HCT116 (cell line): Measurements from ENCODE around the gene NDUFS2. TPM values are rescaled to one million over a fixed set of nuclear protein-coding genes. Genes with fewer than 3 reads are reported as not detected.

ENCODE experiments used
- ATAC-seq: fragments of 200-7000 bp; cut with Tn5 transposase; 2 replicates; pipeline ENCODE4 v1.9.1; 2020; ENCODE audit warnings: mild to moderate bottlenecking, moderate library complexity
- BruUV-seq: library from RNA; stranded (reverse); fragments of 400-500 nt; replicated peaks from 2 replicates; lab custom pipeline; 2021; lab: Mats Ljungman, UMichigan
- CTCF ChIA-PET: fragments of 300-600 bp; sonication (Branson Sonifier 250); formaldehyde crosslinking; loops from one replicate; lab custom pipeline; 2021; ENCODE audit warnings: antibody characterized with exemption; lab: Charles Lee
- POLR2A ChIA-PET: fragments of 300-600, 350-600 bp; sonication (Branson Sonifier 250); formaldehyde crosslinking; loops from one replicate; lab custom pipeline; 2021; ENCODE audit warnings: antibody characterized with exemption; lab: Charles Lee
- RAD21 ChIA-PET, 2 experiments: fragments of 300-600 bp; sonication (Branson Sonifier 250); formaldehyde crosslinking; loops; one replicate each; lab custom pipeline; 2023; ENCODE audit warnings: low total read pairs in 2 of 2; ENCODE audit not compliant: uncharacterized antibody in 2 of 2, unreplicated experiment in 2 of 2, low non-redundant PET in 1 of 2; lab: Charles Lee
- DNase-seq: peaks from one replicate; pipeline ENCODE4 v3.0.0-alpha.2; 2010; ENCODE audit warnings: low read depth, low spot score
- H2AFZ ChIP-seq: fragments of 200-600 bp; shearing (Covaris generic), sonication (generic); 2 replicates; pipeline ENCODE4 v1.6.1; 2017; ENCODE audit warnings: low read depth, mixed run types, mixed read lengths, antibody characterized with exemption, low read length; ENCODE audit not compliant: poor library complexity, severe bottlenecking
- H3K27ac ChIP-seq: 2 replicates; pipeline ENCODE4 v1.5.1; 2012; ENCODE audit warnings: low read depth, low read length
- H3K27me3 ChIP-seq: fragments of 200-600 bp; sonication (generic); 2 replicates; pipeline ENCODE4 v1.6.1; 2016; ENCODE audit warnings: mixed run types, low read length, mixed read lengths; ENCODE audit not compliant: insufficient read depth
- H3K36me3 ChIP-seq, 2 experiments: fragments of 200-500 bp in 1 of 2; fragments of 200-600 bp in 1 of 2; sonication (Bioruptor generic) in 1 of 2; sonication (generic) in 1 of 2; 2 replicates each; pipeline versions ENCODE4 v1.5.1 to v1.6.1; 2014 to 2016; ENCODE audit warnings: low read length in 2 of 2, inconsistent platforms in 1 of 2, mixed read lengths in 1 of 2, mixed run types in 1 of 2; ENCODE audit not compliant: insufficient read depth in 2 of 2, control insufficient read depth in 1 of 2
- H3K4me1 ChIP-seq, 2 experiments: fragments of 200-600 bp in 1 of 2; sonication (generic) in 1 of 2; 2 replicates each; pipeline versions ENCODE4 v1.5.1 to v1.6.1; 2012 to 2017; ENCODE audit warnings: low read length in 2 of 2, inconsistent platforms in 1 of 2, mild to moderate bottlenecking in 1 of 2, mixed read lengths in 1 of 2, mixed run types in 1 of 2, moderate library complexity in 1 of 2; ENCODE audit not compliant: insufficient read depth in 2 of 2, control insufficient read depth in 1 of 2
- H3K4me2 ChIP-seq: fragments of 200-600 bp; sonication (generic); 2 replicates; pipeline ENCODE4 v1.6.1; 2017; ENCODE audit warnings: mixed run types, low read length, mixed read lengths
- H3K4me3 ChIP-seq, 2 experiments: fragments of 200-600 bp in 1 of 2; sonication (generic) in 1 of 2; replicated peaks in 1 of 2; 2 replicates each; pipeline ENCODE4 v1.5.1; 2011 to 2016; ENCODE audit warnings: low read length in 2 of 2, control low read depth in 1 of 2, low read depth in 1 of 2, mild to moderate bottlenecking in 1 of 2, mixed read lengths in 1 of 2, mixed run types in 1 of 2
- H3K79me2 ChIP-seq: fragments of 200-600 bp; sonication (generic); 2 replicates; pipeline ENCODE4 v1.6.1; 2017; ENCODE audit warnings: mild to moderate bottlenecking, mixed run types, low read length, moderate library complexity, mixed read lengths; ENCODE audit not compliant: insufficient read depth
- H3K9ac ChIP-seq: fragments of 200-600 bp; sonication (generic); 2 replicates; pipeline ENCODE4 v1.6.1; 2016; ENCODE audit warnings: low read length, mixed read lengths
- H3K9me2 ChIP-seq: fragments of 200-600 bp; sonication (generic), shearing (Covaris generic); 2 replicates; pipeline ENCODE4 v1.6.1; 2017; ENCODE audit warnings: mixed run types, mild to moderate bottlenecking, moderate library complexity; ENCODE audit not compliant: insufficient read depth
- H3K9me3 ChIP-seq, 2 experiments: fragments of 200-500 bp in 1 of 2; fragments of 200-600 bp in 1 of 2; sonication (Bioruptor generic) in 1 of 2; sonication (generic) in 1 of 2; 2 replicates each; pipeline ENCODE4 v1.6.1; 2014 to 2017; ENCODE audit warnings: low read length in 2 of 2, mixed read lengths in 2 of 2, inconsistent platforms in 1 of 2, low read depth in 1 of 2, mild to moderate bottlenecking in 1 of 2, mixed run types in 1 of 2, moderate library complexity in 1 of 2; ENCODE audit not compliant: control insufficient read depth in 1 of 2, insufficient read depth in 1 of 2
- H4K20me1 ChIP-seq: fragments of 200-600 bp; sonication (generic), shearing (Covaris generic); 2 replicates; pipeline ENCODE4 v1.6.1; 2017; ENCODE audit warnings: mixed run types, mild to moderate bottlenecking, moderate library complexity; ENCODE audit not compliant: insufficient read depth
- CBX3 ChIP-seq: IDR thresholded peaks from 2 replicates; pipeline ENCODE4 v1.6.1; 2012; ENCODE audit warnings: low read depth
- CEBPB ChIP-seq: IDR thresholded peaks from 2 replicates; pipeline ENCODE4 v1.6.1; 2012; ENCODE audit warnings: low read depth
- EGR1 ChIP-seq: IDR thresholded peaks from 2 replicates; pipeline ENCODE4 v1.6.1; 2012; ENCODE audit warnings: low read depth
- ELF1 ChIP-seq: IDR thresholded peaks from 2 replicates; pipeline ENCODE4 v1.6.1; 2012; ENCODE audit warnings: low read depth, borderline replicate concordance
- EZH2 ChIP-seq: fragments of 200-600 bp; sonication (generic); IDR thresholded peaks from 2 replicates; pipeline ENCODE4 v1.6.1; 2017; ENCODE audit warnings: antibody characterized with exemption, mixed run types
- EZH2phosphoT487 ChIP-seq: fragments of 200-600 bp; IDR thresholded peaks from 2 replicates; pipeline ENCODE4 v1.6.1; 2018; ENCODE audit warnings: antibody characterized with exemption, borderline replicate concordance
- FOSL1 ChIP-seq: IDR thresholded peaks from 2 replicates; pipeline ENCODE4 v1.6.1; 2012; ENCODE audit warnings: low read depth
- JUND ChIP-seq: IDR thresholded peaks from 2 replicates; pipeline ENCODE4 v1.6.1; 2012
- POLR2A ChIP-seq: IDR thresholded peaks from 2 replicates; pipeline ENCODE4 v1.7.0; 2011; ENCODE audit warnings: borderline replicate concordance; ENCODE audit not compliant: insufficient read depth, insufficient read length; ENCODE audit errors: extremely low read depth
- POLR2AphosphoS5 ChIP-seq: IDR thresholded peaks from 2 replicates; pipeline ENCODE4 v1.6.1; 2011; ENCODE audit warnings: mild to moderate bottlenecking, low read depth, low read length, moderate library complexity
- RAD21 ChIP-seq: IDR thresholded peaks from 2 replicates; pipeline ENCODE4 v1.6.1; 2012; ENCODE audit warnings: low read depth, mild to moderate bottlenecking
- YY1 ChIP-seq: IDR thresholded peaks from 2 replicates; pipeline ENCODE4 v1.6.1; 2011; ENCODE audit warnings: low read length, low read depth, moderate library complexity, mild to moderate bottlenecking; ENCODE audit not compliant: insufficient replicate concordance; ENCODE audit errors: extremely low read depth
- ZBTB33 ChIP-seq: IDR thresholded peaks from 2 replicates; pipeline ENCODE4 v1.6.1; 2011; ENCODE audit warnings: mild to moderate bottlenecking, low read length, moderate library complexity; ENCODE audit not compliant: insufficient replicate concordance; ENCODE audit errors: extremely low read depth
- ZFX ChIP-seq: fragments of 450-650 bp; IDR thresholded peaks from 2 replicates; pipeline ENCODE4 v1.6.1; 2017
- ZNF274 ChIP-seq: fragments of 200-500 bp; sonication (Bioruptor generic); IDR thresholded peaks from 2 replicates; pipeline ENCODE4 v1.6.1; 2014; ENCODE audit warnings: mild to moderate bottlenecking, low read depth, low read length, inconsistent platforms
- intact Hi-C: fragments of 100-400 bp; cut with micrococcal nuclease; formaldehyde crosslinking; loops from 2 replicates; pipeline ENCODE4 v1.10.0; 2022
- total RNA-seq: library from RNA; stranded (reverse); gene quantifications from one replicate; pipeline ENCODE4 v1.2.1, GENCODE V29; 2021; ENCODE audit not compliant: unreplicated experiment
- TF ChIP-seq, protein P1 (sequence below): IDR thresholded peaks from 2 replicates; pipeline ENCODE4 v1.6.1; 2012
- TF ChIP-seq, protein P2 (sequence below): IDR thresholded peaks from 2 replicates; pipeline ENCODE4 v1.6.1; 2012; ENCODE audit warnings: low read depth
- TF ChIP-seq, protein P3 (sequence below), 3 experiments: fragments of 200-600 bp in 1 of 3; sonication (generic) in 1 of 3; IDR thresholded peaks in 2 of 3; conservative IDR thresholded peaks in 1 of 3; 2 replicates each; pipeline ENCODE4 v1.5.1; 2012 to 2017; ENCODE audit warnings: low read depth in 2 of 3, low read length in 2 of 3, antibody characterized with exemption in 1 of 3, borderline replicate concordance in 1 of 3, control low read depth in 1 of 3, mild to moderate bottlenecking in 1 of 3, mixed read lengths in 1 of 3, mixed run types in 1 of 3, moderate library complexity in 1 of 3; ENCODE audit not compliant: insufficient read depth in 1 of 3

Gene NDUFS2
- total RNA-seq, 1 experiment from 2014 or later: 82.7 TPM

GRCh38 chr1:161188381-161188780 lies 13.8 kb upstream of the NDUFS2 start:
- Histone ChIP-seq H3K36me3 (no peaks in the 10 kb centered on the region), H3K4me1 (peaks cover 3 to 14% of the 10 kb centered on the region in 2 experiments; a peak in 2 of 4 replicates), H3K9me3 (no peaks in the 10 kb centered on the region)
- RAD21 ChIA-PET: no interaction called here
- TF ChIP-seq, protein P1, sequence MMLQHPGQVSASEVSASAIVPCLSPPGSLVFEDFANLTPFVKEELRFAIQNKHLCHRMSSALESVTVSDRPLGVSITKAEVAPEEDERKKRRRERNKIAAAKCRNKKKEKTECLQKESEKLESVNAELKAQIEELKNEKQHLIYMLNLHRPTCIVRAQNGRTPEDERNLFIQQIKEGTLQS: no peak
- no peak for TF ChIP-seq YY1
- no peak for TF ChIP-seq POLR2AphosphoS5
- no peak for TF ChIP-seq EZH2
- TF ChIP-seq, protein P2, sequence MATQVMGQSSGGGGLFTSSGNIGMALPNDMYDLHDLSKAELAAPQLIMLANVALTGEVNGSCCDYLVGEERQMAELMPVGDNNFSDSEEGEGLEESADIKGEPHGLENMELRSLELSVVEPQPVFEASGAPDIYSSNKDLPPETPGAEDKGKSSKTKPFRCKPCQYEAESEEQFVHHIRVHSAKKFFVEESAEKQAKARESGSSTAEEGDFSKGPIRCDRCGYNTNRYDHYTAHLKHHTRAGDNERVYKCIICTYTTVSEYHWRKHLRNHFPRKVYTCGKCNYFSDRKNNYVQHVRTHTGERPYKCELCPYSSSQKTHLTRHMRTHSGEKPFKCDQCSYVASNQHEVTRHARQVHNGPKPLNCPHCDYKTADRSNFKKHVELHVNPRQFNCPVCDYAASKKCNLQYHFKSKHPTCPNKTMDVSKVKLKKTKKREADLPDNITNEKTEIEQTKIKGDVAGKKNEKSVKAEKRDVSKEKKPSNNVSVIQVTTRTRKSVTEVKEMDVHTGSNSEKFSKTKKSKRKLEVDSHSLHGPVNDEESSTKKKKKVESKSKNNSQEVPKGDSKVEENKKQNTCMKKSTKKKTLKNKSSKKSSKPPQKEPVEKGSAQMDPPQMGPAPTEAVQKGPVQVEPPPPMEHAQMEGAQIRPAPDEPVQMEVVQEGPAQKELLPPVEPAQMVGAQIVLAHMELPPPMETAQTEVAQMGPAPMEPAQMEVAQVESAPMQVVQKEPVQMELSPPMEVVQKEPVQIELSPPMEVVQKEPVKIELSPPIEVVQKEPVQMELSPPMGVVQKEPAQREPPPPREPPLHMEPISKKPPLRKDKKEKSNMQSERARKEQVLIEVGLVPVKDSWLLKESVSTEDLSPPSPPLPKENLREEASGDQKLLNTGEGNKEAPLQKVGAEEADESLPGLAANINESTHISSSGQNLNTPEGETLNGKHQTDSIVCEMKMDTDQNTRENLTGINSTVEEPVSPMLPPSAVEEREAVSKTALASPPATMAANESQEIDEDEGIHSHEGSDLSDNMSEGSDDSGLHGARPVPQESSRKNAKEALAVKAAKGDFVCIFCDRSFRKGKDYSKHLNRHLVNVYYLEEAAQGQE: no peak
- TF ChIP-seq EGR1: no peak
- TF ChIP-seq EZH2phosphoT487: no peak
- no peak for TF ChIP-seq POLR2A
- no peak for TF ChIP-seq ZNF274
- TF ChIP-seq, protein P3, sequence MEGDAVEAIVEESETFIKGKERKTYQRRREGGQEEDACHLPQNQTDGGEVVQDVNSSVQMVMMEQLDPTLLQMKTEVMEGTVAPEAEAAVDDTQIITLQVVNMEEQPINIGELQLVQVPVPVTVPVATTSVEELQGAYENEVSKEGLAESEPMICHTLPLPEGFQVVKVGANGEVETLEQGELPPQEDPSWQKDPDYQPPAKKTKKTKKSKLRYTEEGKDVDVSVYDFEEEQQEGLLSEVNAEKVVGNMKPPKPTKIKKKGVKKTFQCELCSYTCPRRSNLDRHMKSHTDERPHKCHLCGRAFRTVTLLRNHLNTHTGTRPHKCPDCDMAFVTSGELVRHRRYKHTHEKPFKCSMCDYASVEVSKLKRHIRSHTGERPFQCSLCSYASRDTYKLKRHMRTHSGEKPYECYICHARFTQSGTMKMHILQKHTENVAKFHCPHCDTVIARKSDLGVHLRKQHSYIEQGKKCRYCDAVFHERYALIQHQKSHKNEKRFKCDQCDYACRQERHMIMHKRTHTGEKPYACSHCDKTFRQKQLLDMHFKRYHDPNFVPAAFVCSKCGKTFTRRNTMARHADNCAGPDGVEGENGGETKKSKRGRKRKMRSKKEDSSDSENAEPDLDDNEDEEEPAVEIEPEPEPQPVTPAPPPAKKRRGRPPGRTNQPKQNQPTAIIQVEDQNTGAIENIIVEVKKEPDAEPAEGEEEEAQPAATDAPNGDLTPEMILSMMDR (IDR thresholded peaks at IDR 0.05 in 2 of 3, conservative IDR thresholded peaks at IDR 0.05 in 1 of 3; ENCODE audit: borderline replicate concordance in 1 of 3, insufficient read depth in 1 of 3, low read depth in 2 of 3, low read length in 2 of 3): no peak
- TF ChIP-seq ZBTB33: no peak
- TF ChIP-seq ZFX: no peak
- no peak for TF ChIP-seq CBX3
- TF ChIP-seq ELF1: no peak
- TF ChIP-seq FOSL1: no peak
- TF ChIP-seq CEBPB: no peak
- TF ChIP-seq RAD21: no peak
- TF ChIP-seq JUND: no peak
- TF ChIP-seq, all 23 proteins: peak for 0
- Histone ChIP-seq H3K9me2 (no peaks in the 10 kb centered on the region), H3K4me3 (no peak overlapping the region), H3K9ac (no peak overlapping the region), H2AFZ (no peak overlapping the region), H4K20me1 (no peaks in the 10 kb centered on the region), H3K27me3 (no peaks in the 10 kb centered on the region), H3K79me2 (no peaks in the 10 kb centered on the region), H3K27ac (no peak overlapping the region), H3K4me2 (no peak overlapping the region)
- ATAC-seq: no peak
- POLR2A ChIA-PET: no interaction called here
- no peak for DNase-seq
- intact Hi-C loops: no loop called here
- CTCF ChIA-PET: no interaction called here
- no TSS peak for BruUV-seq
